Lung (tissue), 12 donors: Measurements from ENCODE around the gene CDH26. TPM values are rescaled to one million over a fixed set of nuclear protein-coding genes. Genes with fewer than 3 reads are reported as not detected.
A peak's percentile ranks its signal among the peaks of the same experiment; 100 is the strongest.

Experiments
- ATAC-seq: fragments of 200-7000 bp; cut with Tn5 transposase; one replicate; pipeline ENCODE4 v1.9.1; 2020; ENCODE audit warnings: moderate number of reproducible peaks; ENCODE audit not compliant: insufficient read depth, low FRiP score
- DNase-seq, 3 donors: peaks; one replicate each; pipeline ENCODE4 v3.0.0-alpha.2; 2013 to 2017
- H3K27ac ChIP-seq, 2 donors: one replicate each; pipeline ENCODE4 v1.5.1; 2013; ENCODE audit warnings: mild to moderate bottlenecking in 2 of 2, moderate library complexity in 2 of 2, control low read depth in 1 of 2, inconsistent platforms in 1 of 2, low read depth in 1 of 2, low read length in 1 of 2
- H3K27me3 ChIP-seq, 3 donors: one replicate each; pipeline ENCODE4 v1.5.1; 2013; ENCODE audit warnings: low read length in 2 of 3; ENCODE audit not compliant: control insufficient read depth in 3 of 3, insufficient read depth in 3 of 3
- H3K36me3 ChIP-seq, 4 donors: one replicate each; pipeline ENCODE4 v1.5.1; 2013; ENCODE audit warnings: low read length in 4 of 4, mild to moderate bottlenecking in 1 of 4, moderate library complexity in 1 of 4; ENCODE audit not compliant: control insufficient read depth in 4 of 4, insufficient read depth in 4 of 4
- H3K4me1 ChIP-seq, 5 donors: one replicate each; pipeline ENCODE4 v1.5.1; 2013; ENCODE audit warnings: low read length in 5 of 5, mild to moderate bottlenecking in 2 of 5, moderate library complexity in 1 of 5; ENCODE audit not compliant: control insufficient read depth in 5 of 5, insufficient read depth in 5 of 5
- H3K4me3 ChIP-seq: one replicate; pipeline ENCODE4 v1.5.1; 2013; ENCODE audit warnings: mild to moderate bottlenecking, control low read depth, moderate library complexity
- H3K9ac ChIP-seq, 2 donors: one replicate each; pipeline ENCODE4 v1.5.1; 2013; ENCODE audit warnings: low read length in 2 of 2, control low read depth in 1 of 2; ENCODE audit not compliant: insufficient read depth in 1 of 2
- H3K9me3 ChIP-seq, 4 donors: one replicate each; pipeline ENCODE4 v1.5.1; 2013; ENCODE audit warnings: low read length in 3 of 4, mild to moderate bottlenecking in 1 of 4, moderate library complexity in 1 of 4; ENCODE audit not compliant: control insufficient read depth in 4 of 4, insufficient read depth in 3 of 4
- WGBS, 2 donors: extraction: QIAGEN DNeasy Blood & Tissue Kit; methylation state at CpG; one replicate each; pipeline ENCODE4 v1.1.7; 2013; 5-methylcytosine and 5-hydroxymethylcytosine counted together
- polyA plus RNA-seq, 2 donors: library from polyadenylated mRNA; stranded (reverse); fragments of 200-250 nt; gene quantifications; one replicate each; pipeline ENCODE4 v1.2.1, GENCODE V29; 2013
- total RNA-seq, 2 donors: library from RNA; depleted of rRNA in 1 of 2; stranded (reverse); fragments of >200 nt in 1 of 2; gene quantifications; one replicate each; pipeline ENCODE4 v1.2.1, GENCODE V29; 2014 to 2021
- TF ChIP-seq, protein P1 (sequence below): IDR thresholded peaks from 2 replicates; pipeline ENCODE4 v1.5.1; 2012; ENCODE audit warnings: mild to moderate bottlenecking; ENCODE audit errors: control extremely low read depth, extremely low read depth
- donor health status: control.
- donor health status: control.
- donor health status: Bipolar disorder and iron deficiency.
- donor health status: healthy.
- donor health status: DM: yes; HTN: yes; CAD: no.

CDH26 gene
- total and polyA plus RNA-seq, 4 donors = 5.7 to 11.3 (median 7.8) TPM

DNA sequence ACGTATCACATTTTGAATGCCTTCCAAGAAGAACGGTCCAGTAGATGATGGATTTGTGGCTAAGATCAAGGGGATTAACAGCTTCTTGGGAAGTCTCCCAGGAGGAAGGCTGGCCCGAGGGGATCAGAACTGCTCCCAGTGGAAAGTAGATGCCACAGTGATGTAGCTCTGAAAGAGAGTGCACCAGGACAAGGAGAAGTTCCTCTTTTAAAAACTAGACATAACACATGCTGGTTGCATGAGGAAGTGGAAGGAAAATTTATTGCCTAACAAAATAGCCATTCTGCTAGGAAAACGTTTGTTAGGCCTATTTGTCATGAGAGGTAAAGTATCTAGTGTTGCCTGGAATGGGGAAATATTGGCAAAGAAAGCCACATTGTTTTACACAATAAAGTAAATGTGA lies 87.8 kb downstream of the CDH26 start:
- peak in 1 of 3 donors; percentile 57 for DNase-seq
- TF ChIP-seq, protein P1, sequence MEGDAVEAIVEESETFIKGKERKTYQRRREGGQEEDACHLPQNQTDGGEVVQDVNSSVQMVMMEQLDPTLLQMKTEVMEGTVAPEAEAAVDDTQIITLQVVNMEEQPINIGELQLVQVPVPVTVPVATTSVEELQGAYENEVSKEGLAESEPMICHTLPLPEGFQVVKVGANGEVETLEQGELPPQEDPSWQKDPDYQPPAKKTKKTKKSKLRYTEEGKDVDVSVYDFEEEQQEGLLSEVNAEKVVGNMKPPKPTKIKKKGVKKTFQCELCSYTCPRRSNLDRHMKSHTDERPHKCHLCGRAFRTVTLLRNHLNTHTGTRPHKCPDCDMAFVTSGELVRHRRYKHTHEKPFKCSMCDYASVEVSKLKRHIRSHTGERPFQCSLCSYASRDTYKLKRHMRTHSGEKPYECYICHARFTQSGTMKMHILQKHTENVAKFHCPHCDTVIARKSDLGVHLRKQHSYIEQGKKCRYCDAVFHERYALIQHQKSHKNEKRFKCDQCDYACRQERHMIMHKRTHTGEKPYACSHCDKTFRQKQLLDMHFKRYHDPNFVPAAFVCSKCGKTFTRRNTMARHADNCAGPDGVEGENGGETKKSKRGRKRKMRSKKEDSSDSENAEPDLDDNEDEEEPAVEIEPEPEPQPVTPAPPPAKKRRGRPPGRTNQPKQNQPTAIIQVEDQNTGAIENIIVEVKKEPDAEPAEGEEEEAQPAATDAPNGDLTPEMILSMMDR = no peak
- WGBS, 2 donors = 8 to 15% methylated on average over 4 of the region's 4 CpGs
- H3K27ac ChIP-seq = no peak overlapping the region
- H3K4me1 ChIP-seq = peaks cover 0 to 7% (median 0%) of the 10 kb centered on the region in 5 donors
- peaks cover 0 to 2% (median 0%) of the 10 kb centered on the region in 3 donors for H3K27me3 ChIP-seq
- no peak overlapping the region for H3K9ac ChIP-seq
- no peak overlapping the region for H3K4me3 ChIP-seq
- ATAC-seq = peak; percentile 58
- no peaks in the 10 kb centered on the region for H3K36me3 ChIP-seq
- H3K9me3 ChIP-seq = no peaks in the 10 kb centered on the region

DNA sequence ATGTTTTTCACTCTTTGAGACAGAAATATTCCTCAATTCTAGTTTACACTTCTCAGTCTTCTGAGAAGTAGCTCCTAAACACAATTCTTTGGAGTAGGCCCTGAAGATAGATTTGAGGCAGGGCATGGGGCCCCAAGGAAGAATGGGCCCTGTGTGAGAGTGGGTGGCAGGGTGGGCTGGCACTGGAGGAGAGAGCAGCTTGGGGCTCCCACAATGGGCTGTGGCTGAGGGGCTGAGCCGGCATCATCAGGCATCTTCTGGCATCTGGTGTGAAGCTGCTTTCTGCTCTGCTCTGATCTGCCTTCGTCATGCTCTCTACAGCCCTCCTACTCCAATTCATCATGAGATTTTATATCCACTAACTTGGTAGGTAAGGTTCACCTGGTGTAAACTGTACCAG lies 88.2 kb downstream of the CDH26 start:
- H3K9ac ChIP-seq = no peak overlapping the region
- TF ChIP-seq, protein P1 = no peak
- H3K27me3 ChIP-seq = peaks cover 0 to 2% (median under 1%) of the 10 kb centered on the region in 3 donors

DNA sequence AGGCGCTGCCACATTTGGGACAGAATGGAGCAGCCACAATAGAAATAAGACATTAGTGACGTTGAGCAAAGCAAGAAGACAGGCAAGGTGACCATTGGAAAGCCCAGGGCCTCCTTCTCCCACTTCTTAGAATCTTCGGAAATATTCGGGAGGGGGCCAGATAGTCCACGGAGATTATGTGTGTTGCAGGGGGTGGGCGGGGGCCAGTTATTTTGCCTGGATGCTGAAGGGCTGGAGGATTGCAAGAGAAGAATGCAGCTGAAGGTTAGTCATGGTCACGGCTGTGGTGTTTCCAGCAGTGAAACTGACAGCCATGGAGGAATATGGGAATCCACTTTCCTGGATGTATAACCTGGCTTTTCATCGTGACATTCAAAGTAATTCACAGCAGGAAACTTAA lies 88.6 kb downstream of the CDH26 start:
- ATAC-seq (no peak), DNase-seq (no peak)
- Histone ChIP-seq H3K9me3 (no peaks in the 10 kb centered on the region), H3K36me3 (no peaks in the 10 kb centered on the region), H3K27ac (no peak overlapping the region), H3K9ac (no peak overlapping the region), H3K4me3 (no peak overlapping the region), H3K4me1 (peaks cover 0 to 10% (median 0%) of the 10 kb centered on the region in 5 donors), H3K27me3 (peaks cover 0 to 3% (median 2%) of the 10 kb centered on the region in 3 donors)
- 88 to 92% methylated on average over 8 of the region's 8 CpGs for WGBS, 2 donors
- TF ChIP-seq, protein P1 = no peak

More for the DNA sequence above, 88.2 kb downstream of the CDH26 start:
- Histone ChIP-seq H3K9me3 (no peaks in the 10 kb centered on the region), H3K4me3 (no peak overlapping the region), H3K27ac (peak overlapping the region in 1 of 2 donors; percentile 5), H3K4me1 (peaks cover 0 to 7% (median 0%) of the 10 kb centered on the region in 5 donors), H3K36me3 (no peaks in the 10 kb centered on the region)
- ATAC-seq = no peak
- DNase-seq = no peak
- WGBS, 2 donors = 68 to 83% methylated on average over 2 of the region's 2 CpGs
